ENCODE data around the gene DNAH9.
"Not testable (repeated sequence)": the region's sequence is repeated elsewhere in the genome, so short reads cannot be mapped to it uniquely, and the experiment has no call there.

The DNAH9 gene

DNA sequence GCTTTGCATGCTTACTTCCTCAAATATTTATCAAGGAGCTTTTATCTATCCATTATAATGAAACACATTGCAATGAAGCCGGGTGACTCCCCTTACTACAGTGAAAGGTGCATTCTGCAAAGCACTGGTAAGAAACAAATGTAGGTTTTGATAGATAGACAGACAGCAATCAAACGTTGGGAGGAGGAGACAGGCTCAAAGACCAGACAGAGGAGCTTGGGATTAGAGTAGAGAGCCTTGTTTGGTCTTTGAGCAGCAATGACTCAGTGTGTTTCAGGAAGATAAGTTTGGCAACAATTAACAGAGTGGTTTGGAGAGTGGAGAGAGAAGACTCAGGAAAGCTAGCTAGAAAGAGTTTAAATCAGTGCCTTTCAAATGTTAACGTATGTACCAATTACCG is 330.2 kb downstream of the DNAH9 start:
- no peak for DNase-seq

DNA sequence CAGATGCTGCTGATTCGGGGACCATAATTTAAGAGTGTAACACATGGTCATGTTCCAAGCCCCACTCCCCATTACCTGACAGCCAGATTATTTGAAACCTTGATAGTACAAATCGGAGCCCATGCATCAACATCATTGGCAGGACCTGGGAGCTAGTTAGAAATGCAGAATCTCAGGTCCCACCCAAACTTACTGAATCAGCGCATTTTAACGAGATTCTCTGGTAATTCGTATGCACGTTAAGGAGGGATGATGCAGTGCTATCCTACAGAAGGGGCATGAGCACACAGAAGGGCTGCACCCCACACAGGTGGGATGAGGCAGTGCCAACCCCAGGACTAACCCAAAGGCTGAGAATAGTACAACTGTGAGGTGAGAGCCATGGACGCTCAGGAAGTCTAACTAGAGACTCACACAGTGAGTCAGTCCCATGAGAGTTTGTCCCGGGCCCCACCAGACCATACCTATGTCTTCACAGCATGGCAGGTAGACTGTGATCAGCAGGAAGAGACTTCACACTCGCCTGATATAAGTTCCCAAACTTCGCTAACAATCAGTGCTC is 334.1 kb downstream of the DNAH9 start:
- no peak for DNase-seq

DNA sequence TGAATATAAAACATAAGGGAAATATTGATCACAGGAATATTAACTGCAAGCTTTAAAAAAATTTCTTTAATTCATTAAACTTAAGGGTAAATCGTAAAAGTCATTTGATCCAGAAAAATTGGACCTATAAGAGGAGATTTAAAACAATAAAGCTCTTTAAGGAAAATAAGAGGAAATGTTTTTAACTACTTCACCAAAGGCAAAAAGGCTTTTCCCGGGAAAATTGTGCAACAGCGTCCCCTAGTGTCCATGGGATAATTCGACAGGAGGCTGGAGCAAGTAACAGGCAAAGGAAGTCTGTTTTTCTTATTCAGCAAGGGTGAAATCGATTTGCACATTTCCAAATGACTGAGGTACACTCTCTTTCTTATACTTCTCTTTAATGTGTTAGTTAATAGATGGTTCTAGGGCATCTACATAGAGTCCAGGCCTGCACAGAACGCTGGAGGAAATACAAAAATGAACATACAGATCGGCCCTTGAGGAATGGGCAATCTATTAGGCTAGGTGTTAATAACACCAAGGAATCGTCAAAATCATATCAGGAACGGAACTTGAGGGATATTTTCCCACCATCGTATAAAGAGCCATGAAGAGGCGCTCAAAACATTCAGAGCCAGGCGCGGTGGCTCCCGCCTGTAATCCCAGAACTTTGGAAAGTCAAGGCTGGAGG is 337.6 kb downstream of the DNAH9 start:
- no peak for DNase-seq

DNA sequence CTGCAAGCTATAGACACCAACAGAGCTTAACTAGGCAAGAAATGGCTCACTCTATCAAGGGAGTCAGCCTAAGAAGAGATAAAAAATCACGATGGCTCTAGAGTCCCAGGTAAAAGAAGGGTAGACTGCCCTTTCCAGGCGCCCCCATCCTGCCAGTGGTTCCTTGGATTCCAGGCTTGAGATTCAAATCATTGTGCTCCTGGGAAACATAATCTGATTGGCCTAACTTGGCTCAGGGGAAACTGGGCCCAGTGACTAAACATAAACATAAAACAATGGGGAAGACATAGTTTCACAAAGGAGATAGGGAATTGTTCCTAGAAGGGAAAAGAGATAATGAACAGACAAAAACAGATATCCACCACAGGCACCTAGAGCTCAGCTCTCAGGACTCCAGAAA is 342.6 kb downstream of the DNAH9 start:
- no peak for DNase-seq

DNA sequence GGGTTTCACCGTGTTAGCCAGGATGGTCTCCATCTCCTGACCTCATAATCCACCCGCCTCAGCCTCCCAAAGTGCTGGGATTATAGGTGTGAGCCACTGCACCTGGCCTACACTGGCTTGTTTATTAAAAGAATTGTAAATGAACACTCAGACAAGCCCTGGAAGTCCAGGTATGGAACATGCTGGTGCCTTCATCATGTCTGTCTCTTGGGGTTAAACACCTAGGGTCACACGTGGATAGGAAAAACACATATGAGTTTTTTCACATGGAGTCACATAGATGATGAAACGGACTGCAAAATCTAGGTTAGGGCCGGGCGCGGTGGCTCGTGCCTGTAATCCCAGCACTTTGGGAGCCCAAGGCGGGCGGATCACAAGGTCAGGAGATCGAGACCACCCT is 344.8 kb downstream of the DNAH9 start:
- not testable (repeated sequence) for DNase-seq

DNA sequence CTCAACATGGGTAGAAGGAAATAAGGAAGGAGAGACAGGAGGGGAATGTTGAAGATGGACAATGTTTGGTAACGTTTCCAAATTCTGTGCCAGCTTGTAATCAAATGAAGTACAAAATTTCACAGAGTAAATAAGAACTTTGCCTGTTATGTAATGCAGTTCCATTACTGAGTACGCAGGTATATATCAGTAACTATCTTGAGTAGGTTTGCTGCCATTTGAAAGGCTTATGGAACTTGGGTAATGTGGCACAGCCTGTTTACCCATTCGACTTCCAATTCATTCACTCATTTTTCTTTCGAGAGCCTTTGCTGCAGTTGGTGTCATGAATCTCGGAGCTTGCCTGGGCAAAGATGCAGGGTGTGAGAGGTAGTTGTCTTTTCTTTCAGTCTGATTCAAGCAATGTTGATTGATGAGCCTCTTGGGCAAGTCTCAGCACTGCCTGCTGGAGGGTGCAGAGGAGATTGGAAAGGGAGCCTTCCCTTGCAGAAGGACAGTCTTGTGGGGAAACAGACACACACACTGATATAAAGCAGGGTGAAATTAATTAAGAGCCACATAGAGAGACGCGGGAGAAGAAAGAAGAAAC is 345.6 kb downstream of the DNAH9 start:
- no peak for DNase-seq

DNA sequence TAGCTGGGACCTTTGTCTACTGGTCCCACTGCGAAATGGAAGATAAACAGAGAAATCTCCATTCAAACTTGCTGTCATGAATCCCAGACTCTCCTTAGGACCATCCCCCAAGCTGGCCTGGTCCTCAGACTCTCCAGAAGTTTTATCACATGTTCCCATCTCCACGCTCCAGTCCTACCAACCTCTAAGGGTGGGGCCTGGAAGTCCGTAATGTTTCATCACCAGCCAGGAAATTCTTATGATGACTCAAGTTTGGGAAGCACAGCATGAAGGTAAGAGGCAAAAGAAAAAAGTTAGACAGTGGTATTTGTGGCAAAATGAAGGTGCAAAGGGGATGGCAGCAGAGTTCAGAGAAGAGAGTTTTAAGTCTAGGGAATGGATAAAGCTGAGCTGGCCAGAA is 346.3 kb downstream of the DNAH9 start:
- DNase-seq = no peak

DNA sequence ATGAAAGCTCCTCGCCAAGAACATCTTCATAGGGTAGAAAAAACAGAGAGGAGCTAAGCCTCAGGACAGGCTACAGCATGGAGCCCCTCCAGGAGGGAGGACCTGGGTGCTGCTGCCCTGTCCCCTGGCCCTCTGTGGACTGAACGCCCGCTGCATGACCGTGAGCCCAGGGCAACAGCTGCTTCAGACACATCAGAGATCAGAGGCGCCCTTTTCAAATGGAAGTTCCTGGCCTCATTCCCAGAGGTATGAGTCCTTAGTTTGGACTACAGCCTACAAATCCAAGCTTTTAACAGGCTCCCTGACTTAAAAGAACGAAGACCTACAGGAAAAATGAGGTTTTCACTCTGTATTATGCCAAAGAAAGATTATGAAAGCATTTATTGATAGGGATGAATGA is 350.5 kb downstream of the DNAH9 start:
- DNase-seq = no peak

DNA sequence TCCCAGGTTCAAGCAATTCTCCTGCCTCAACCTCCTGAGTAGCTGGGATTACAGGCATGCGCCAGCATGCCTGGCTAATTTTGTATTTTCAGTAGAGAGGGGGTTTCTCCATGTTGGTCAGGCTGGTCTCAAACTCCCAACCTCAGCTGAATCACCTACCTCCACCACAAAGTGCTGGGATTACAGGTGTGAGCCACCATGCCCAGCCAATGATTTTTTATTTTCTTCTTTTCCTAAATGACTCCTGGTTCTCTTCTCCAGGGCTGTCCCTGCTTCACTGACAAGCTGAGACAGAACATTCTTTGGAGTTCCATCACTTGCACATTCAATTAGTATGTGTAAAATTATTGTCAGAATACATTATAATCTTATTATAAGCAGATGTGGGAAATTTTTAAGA is 351.3 kb downstream of the DNAH9 start:
- not testable (repeated sequence) for DNase-seq

DNA sequence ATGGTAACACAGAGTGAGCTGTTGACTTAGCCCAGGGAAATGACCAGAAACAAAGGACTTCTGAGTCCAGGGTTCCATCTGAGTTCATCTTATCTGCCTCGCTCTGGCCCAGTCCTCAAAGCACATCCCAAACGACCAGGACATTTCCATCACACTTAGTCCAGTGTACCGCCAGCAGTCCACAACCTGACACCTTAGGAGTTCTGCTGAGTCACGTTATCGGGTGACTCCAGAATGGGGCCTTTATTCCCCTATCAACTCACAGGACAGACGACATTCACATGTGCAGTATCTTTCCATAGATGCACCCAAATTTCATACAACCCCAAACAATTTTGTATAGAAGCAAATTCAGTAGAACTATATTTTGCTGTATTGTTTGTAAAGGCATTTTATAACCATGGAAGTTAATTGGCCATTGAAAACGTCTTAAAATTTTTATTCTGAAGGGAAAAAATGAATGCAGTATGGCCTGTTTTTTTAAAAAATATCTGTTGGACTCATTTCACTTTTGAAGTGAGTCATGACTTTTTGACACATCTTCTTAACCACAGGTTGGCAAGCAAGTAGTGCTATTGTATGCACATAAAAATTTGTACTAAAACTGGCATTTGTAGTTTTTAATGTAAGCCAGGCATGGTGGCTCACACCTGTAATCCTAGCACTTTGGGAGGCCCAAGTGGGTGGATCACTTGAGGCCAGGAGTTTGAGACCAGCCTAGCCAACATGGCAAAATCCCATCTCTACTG is 352.7 kb downstream of the DNAH9 start:
- no peak for DNase-seq

DNA sequence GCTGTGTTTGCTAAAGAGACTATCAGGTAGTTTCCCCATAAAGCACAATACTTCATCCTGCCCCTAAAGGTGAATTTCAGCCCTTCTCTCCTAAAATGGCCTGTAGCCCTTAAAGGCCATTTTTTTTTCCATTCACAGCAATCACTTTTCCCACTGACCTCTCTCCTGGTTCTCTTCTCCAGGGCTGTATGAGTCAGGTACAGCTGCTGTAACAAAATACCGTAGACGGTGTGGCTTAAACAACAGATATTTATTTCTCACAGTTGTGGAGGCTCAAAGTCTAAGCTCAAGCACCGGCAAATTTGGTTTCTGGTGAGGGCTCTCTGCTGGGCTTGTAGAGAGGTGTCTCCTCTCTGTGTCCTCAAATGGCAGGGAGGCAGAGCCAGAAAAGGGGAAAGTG is 354.3 kb downstream of the DNAH9 start:
- no peak for DNase-seq

DNA sequence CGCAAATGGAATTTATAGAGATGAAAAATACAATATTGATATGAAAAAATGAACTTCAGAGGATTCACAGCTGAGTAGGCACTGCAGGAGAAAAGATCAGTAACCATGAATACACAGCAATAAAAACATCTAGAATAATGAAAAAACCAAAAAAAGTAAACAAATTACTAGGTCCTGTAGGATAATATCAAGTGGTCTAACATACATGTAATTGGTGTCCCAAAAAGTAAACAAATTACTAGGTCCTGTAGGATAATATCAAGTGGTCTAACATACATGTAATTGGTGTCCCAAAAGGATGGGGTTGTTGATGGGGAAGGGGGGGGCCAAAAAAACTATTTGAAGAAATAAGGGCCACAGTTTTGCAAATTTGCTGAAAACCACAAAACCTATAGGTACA is 355.7 kb downstream of the DNAH9 start:
- DNase-seq = no peak

DNA sequence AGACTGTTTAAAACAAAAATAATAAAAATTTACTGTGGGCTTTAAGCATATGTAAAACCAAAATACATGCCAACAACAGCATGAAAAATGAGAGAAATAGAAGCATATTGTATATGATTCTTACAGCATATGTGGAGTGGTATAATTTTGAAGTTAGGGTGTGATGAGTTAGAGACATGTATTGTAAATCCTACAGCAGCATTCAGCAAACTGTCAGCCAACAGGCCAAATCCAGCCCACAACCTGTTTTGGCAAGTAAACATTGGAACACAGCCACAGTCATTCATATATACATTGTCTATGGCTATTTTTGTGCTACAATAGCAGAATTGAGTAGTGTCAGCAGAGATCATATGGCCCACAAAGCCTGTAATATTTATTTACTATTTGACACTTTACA is 356.7 kb downstream of the DNAH9 start:
- no peak for DNase-seq

DNA sequence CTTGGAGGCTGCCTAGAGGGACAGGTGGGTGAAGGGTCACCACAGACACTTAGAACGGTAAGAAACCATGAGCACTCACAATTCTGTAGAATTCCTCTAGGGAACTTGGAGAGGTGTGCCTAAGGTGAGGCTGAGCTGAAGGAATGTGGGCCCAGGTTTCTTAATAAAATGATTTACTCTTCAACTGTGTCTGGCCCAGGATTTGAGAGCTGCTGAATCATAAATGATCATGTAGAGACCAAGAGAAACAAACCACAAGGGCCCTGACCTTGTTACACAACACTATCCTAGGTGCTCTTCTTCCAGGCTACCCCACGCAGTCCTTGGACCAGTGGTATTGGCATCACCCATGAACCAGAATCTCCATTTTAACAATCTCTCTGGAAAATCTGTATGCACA is 371.3 kb downstream of the DNAH9 start:
- no peak for DNase-seq

DNA sequence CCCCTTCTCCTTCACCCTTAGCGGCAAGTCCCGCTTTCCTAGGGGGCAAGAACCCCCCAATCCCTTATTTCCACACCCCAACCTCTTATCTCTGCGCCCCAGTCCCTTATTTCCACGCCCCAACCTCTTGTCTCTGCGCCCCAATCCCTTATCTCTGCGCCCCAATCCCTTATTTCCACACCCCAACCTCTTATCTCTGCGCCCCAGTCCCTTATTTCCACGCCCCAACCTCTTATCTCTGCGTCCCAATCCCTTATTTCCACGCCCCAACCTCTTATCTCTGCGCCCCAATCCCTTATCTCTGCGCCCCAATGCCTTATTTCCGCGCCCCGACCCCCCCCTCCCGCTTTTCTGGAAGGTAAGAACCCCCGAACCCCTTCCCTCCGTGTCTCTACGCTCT is 374.5 kb downstream of the DNAH9 start:
- not testable (repeated sequence) for DNase-seq

DNA sequence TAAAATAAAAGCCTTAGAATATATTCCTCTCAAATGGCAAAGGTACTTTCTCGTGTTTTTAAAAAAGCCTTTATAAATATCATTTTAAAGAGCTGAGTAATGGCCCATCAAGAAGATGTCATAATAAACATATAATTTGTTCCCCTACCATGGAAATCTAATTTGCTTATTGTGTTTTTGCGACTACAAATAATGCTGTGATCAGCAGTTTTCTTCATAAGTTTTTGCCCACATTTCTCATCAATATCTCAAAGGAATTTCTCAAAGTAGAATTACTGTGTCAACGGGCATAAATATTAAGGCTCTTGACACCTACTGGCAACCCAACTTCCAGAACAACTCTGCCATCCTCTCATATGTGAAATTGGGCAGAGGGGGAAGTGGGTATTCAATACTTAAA is 381.5 kb downstream of the DNAH9 start:
- no peak for DNase-seq

DNA sequence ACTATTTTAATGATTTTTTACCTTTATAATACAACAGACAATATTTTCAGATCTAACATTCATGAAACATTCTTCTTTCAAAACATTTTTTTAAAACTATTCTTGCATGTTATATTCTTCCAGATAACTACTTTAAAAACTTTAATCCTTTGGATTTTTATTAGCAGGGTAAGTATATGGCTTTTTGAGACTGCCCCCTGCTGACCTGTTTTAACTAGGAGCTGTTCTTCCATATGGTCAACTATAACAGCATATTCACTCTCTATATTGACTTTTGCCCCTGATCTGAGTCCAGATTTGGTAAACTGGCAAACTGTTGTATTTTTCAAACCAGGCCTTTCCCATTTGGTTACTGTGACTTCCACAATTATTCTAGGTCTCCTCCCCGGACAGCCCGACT is 382.5 kb downstream of the DNAH9 start:
- no peak for DNase-seq

DNA sequence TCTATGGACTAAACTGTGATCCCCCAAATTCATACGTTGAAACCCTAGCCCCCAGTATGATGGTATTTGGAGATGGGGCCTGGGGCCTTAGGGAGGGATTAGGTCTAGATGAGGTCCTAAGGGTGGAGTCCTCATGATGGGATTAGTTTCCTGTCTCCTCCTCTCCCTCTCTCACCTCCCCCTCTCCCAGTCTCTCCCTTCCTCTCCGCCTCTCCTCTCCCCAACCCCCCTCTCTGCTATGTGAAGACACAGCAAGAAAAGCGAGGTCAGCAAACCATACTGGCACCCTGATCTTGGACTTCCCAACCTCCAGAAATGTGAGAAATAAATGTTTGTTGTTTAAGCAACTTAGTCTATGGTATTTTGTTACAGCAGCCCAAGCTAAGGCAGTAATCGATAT is 383.6 kb downstream of the DNAH9 start:
- no peak for DNase-seq

DNA sequence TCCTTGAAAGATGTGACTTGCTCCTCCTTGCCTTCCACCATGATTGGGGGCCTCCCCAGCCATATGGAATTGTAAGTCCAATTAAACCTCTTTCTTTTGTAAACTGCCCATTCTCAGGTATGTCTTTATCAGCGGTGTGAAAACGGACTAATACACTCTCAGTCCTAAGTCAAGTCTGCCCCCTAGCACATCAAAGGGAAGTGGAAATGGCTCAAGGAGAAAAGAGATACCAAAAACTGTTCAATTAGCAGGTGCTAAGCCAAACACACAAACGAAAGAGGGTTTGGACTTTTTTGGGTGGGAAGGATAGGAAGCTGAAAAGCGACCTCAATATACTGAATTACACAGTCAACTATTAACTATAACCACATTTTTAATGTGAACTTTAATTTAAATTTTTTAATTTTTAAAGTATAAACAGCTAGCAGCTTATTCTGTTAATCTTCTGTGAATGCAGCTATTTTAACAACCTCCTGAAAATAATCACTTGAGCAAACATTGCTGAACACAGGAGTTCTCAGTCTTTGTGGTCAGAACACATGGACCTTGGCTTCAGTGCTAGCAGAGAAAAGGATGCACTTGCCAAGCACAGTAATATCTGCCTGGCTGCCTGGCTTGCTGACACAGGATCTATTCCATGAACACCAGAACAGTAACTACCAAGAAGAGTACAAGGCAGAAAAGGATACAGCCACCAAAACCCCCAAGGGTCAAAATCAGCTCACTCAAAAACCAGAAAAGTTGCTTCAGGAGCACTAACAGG is 388.1 kb downstream of the DNAH9 start:
- no peak for DNase-seq

DNA sequence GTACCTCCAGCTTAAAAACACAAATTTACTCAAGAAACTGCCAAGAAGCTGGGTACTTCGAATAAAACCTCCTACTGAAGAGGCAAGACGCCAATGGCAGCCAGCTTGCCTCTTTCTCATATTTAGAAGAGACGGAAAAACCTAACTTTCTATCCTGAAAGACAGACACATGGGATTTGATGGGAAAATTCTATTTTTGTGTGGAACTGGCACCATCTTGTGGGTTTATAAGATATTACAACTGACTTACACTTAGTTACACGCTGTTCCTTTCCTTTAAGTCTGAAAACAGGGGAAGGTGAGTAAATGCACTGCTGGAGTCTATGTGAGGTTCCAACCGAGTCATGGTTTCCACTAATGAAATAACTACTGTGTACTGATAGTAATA is 388.7 kb downstream of the DNAH9 start:
- peak; percentile 35 for DNase-seq

DNA sequence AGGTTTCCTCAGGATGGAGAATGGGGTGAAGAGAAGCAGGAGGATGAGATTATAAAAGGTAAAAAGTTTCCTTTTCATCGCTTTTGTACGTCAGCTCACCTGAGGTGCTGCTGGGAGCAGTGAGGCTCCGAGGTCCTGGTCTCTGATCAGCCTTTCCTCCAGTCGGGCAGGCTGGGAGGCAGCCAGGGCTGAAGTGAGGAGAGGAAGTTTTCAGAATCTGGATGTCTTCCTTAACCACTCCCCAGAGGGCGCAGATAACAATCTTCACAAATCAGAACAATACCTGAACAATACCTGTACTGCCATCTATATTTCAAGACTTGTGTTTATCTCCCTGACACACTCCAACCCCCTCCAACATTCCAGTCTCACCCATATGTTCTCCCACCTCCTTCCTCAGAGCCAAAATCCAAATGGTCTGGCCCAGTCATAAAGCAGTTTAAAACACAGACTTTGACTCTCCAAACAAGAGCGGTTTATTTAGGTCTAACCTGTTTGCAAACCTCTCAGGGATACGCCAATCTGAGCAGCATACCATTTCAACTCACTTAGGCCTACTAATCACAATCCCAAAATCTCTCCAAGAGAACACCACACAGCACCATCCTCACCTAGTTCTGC is 392.2 kb downstream of the DNAH9 start:
- DNase-seq = no peak

DNA sequence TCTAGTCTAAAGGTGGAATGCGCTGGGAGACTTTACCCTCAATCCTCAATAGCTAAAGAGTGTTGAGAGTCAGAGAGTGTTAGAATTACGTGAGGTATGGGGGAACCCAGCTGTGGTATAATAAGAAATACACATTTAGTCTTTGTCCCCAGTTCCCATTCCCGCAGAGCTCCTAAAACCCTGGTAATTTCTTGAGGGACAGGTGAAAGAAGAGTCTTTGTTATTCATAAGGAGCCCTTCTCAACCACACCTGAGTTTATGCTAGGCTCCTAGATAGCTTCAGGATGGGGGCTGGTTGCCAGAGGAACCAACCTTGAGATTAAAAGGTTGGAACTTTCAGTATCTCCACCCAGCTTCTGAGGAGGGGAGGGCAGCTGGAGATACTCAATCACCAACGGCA is 393.2 kb downstream of the DNAH9 start:
- DNase-seq = no peak

DNA sequence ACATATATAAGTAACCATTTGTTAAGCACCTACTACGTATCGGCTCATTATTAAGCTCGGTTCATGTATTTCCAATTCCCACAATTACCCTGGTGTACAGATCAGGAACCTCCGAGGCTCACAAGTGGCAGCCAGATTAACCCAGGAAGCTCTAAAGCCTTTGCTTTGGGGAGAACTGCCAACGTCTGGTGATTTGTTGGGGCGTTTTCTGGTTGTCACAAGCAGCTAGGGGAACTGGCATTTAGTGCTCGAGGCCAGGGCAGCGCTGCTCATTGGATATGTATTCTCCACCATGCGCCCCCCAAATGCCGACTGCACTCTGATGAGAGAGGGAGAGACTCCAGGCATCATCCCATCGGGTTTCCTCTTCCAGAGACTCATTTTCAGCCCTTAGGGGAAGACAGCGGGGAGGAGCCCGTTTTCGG is 398.5 kb downstream of the DNAH9 start:
- peak; percentile 50 for DNase-seq
